Stimulated activated CD8-positive, alpha-beta memory T cell treated with anti-CD3 and anti-CD28 coated beads, Interleukin-7, amount 100 ng/mL, for 1 hour (primary cell): ENCODE measurements around the gene ASGR2.

ENCODE experiments used
- DNase-seq, 2 donors: peaks; one replicate each; pipeline ENCODE4 v3.0.0-alpha.2; 2020; ENCODE audit warnings: low read depth in 2 of 2

Gene ASGR2

GRCh38 chr17:7060165-7060891 lies 54.3 kb downstream of the ASGR2 start:
- DNase-seq, result no peak

- DNase-seq, result no peak
These were observed 55.7 kb downstream of the ASGR2 start for GRCh38 chr17:7058831-7059447.

- DNase-seq, result no peak
These were observed 58.2 kb downstream of the ASGR2 start for GRCh38 chr17:7056386-7056785.
